GM12878 (cell line): ENCODE measurements around the gene VAV2. TPM values are rescaled to one million over a fixed set of nuclear protein-coding genes. Genes with fewer than 3 reads are reported as not detected.

Experiments used
- ATAC-seq: fragments of 200-7000 bp; cut with Tn5 transposase; 3 replicates; pipeline ENCODE4 v1.9.1; 2020; ENCODE audit warnings: mild to moderate bottlenecking, moderate library complexity
- BruUV-seq: library from RNA; stranded (reverse); fragments of 400-500 nt; replicated peaks from 2 replicates; lab custom pipeline; 2021; lab: Mats Ljungman, UMichigan
- CTCF ChIA-PET: fragments of 300-600 bp; sonication (Branson Sonifier 250); formaldehyde crosslinking; extraction: SDS; loops from one replicate; lab custom pipeline; 2021; ENCODE audit warnings: inconsistent platforms; lab: Yijun Ruan, JAX
- POLR2A ChIA-PET: fragments of 350-600 bp; formaldehyde crosslinking; extraction: SDS; loops from one replicate; lab custom pipeline; 2021; ENCODE audit warnings: inconsistent platforms; lab: Charles Lee
- RAD21 ChIA-PET: fragments of 300-600 bp; sonication (Branson Sonifier 250); formaldehyde crosslinking; loops from one replicate; lab custom pipeline; 2023; ENCODE audit warnings: antibody characterized with exemption; ENCODE audit not compliant: unreplicated experiment; lab: Charles Lee
- SMC1A ChIA-PET: fragments of 300-600 bp; sonication (Branson Sonifier 250); formaldehyde crosslinking; loops from one replicate; lab custom pipeline; 2023; ENCODE audit not compliant: unreplicated experiment, uncharacterized antibody; lab: Charles Lee
- DNase-seq: peaks from one replicate; pipeline ENCODE4 v3.0.0-alpha.2; 2011; ENCODE audit warnings: low read depth, low spot score
- FAIRE-seq: peaks from 3 replicates; lab custom pipeline; 2011; peaks lifted over from hg19 to GRCh38; lab: Jason Lieb, UNC
- H2AFZ ChIP-seq: 2 replicates; pipeline ENCODE4 v1.6.0; 2011; ENCODE audit warnings: low read depth, low read length, control low read depth; ENCODE audit not compliant: control insufficient read depth
- H3K27ac ChIP-seq: 2 replicates; pipeline ENCODE4 v1.5.1; 2011; ENCODE audit warnings: control low read depth; ENCODE audit not compliant: control insufficient read depth, insufficient read depth
- H3K27me3 ChIP-seq, 2 experiments: replicated peaks in 1 of 2; 2 replicates each; pipeline versions ENCODE4 v1.6.0 to v1.6.1; 2011; ENCODE audit warnings: low read length in 1 of 2; ENCODE audit not compliant: control insufficient read depth in 2 of 2, insufficient read depth in 2 of 2
- H3K36me3 ChIP-seq, 2 experiments: 2 replicates each; pipeline ENCODE4 v1.5.1; 2011; ENCODE audit warnings: low read length in 1 of 2; ENCODE audit not compliant: control insufficient read depth in 2 of 2, insufficient read depth in 2 of 2
- H3K4me1 ChIP-seq: 2 replicates; pipeline ENCODE4 v1.6.1; 2011; ENCODE audit warnings: mild to moderate bottlenecking, low read length, moderate library complexity, mixed read lengths; ENCODE audit not compliant: control insufficient read depth, insufficient read depth
- H3K4me2 ChIP-seq: 2 replicates; pipeline ENCODE4 v1.6.0; 2011; ENCODE audit warnings: control low read depth; ENCODE audit not compliant: control insufficient read depth, insufficient read depth
- H3K4me3 ChIP-seq: fragments of 200-600 bp; sonication (generic); 2 replicates; pipeline ENCODE4 v1.5.1; 2016
- H3K79me2 ChIP-seq: 2 replicates; pipeline ENCODE4 v1.6.0; 2011; ENCODE audit warnings: low read length; ENCODE audit not compliant: control insufficient read depth, insufficient read depth
- H3K9ac ChIP-seq: 2 replicates; pipeline ENCODE4 v1.8.0; 2011; ENCODE audit warnings: low read length, control low read depth, mixed read lengths; ENCODE audit not compliant: control insufficient read depth, insufficient read depth
- H3K9me3 ChIP-seq: replicated peaks from 3 replicates; pipeline ENCODE4 v1.5.1; 2011; ENCODE audit warnings: mild to moderate bottlenecking, low read length; ENCODE audit not compliant: control insufficient read depth, insufficient read depth
- H4K20me1 ChIP-seq: 2 replicates; pipeline ENCODE4 v1.6.0; 2011; ENCODE audit not compliant: control insufficient read depth, insufficient read depth
- CREB1 ChIP-seq: IDR thresholded peaks from 2 replicates; pipeline ENCODE4 v1.6.1; 2012; ENCODE audit warnings: low read depth, mild to moderate bottlenecking, inconsistent platforms
- KDM1A ChIP-seq: fragments of 200-600 bp; sonication (generic); IDR thresholded peaks from 2 replicates; pipeline ENCODE4 v1.6.1; 2016; ENCODE audit warnings: borderline replicate concordance
- LARP7 ChIP-seq: fragments of 450-650 bp; IDR thresholded peaks from 2 replicates; pipeline ENCODE4 v1.6.1; 2017; ENCODE audit warnings: mild to moderate bottlenecking
- RAD21 ChIP-seq: IDR thresholded peaks from 2 replicates; pipeline ENCODE4 v1.6.1; 2011; ENCODE audit warnings: mild to moderate bottlenecking, low read depth, low read length, moderate library complexity; ENCODE audit not compliant: insufficient read depth
- STAT1 ChIP-seq: fragments of 450-650 bp; conservative IDR thresholded peaks from 2 replicates; pipeline ENCODE4 v1.6.1; 2014; ENCODE audit warnings: antibody characterized with exemption, mild to moderate bottlenecking
- ZBTB4 ChIP-seq: fragments of 450-650 bp; formaldehyde crosslinking; IDR thresholded peaks from 2 replicates; pipeline ENCODE4 v1.4.0; 2022; ENCODE audit warnings: mild to moderate bottlenecking, moderate library complexity
- WGBS: methylation state at CpG from one replicate; pipeline ENCODE4 v1.1.6; 2016; ENCODE audit warnings: low lambda C conversion rate; ENCODE audit not compliant: insufficient replicate concordance, insufficient coverage; ENCODE audit errors: missing lambda C conversion rate; 5-methylcytosine and 5-hydroxymethylcytosine counted together
- in situ Hi-C: fragments of 300-500 bp; cut with MboI; formaldehyde crosslinking; loops from 9 replicates; pipeline ENCODE4 v1.14.3; 2018; ENCODE audit warnings: mixed read lengths
- intact Hi-C: fragments of 100-400 bp; cut with micrococcal nuclease; formaldehyde crosslinking; loops from one replicate; pipeline ENCODE4 v1.14.2; 2022; ENCODE audit not compliant: unreplicated experiment
- polyA plus RNA-seq, 11 experiments: library from polyadenylated mRNA; depleted of rRNA in 4 of 11; unstranded in 6 of 11; stranded (reverse) in 5 of 11; fragments of >200 nt; fragmentation: Nextera tagmentation in 4 of 11; fragmentation: Illumina TruSeq in 1 of 11; extraction: Ambion mirVana in 4 of 11; extraction: Trizol in 1 of 11; gene quantifications; 1 replicate in 1 of 11; 2 replicates in 10 of 11; pipeline versions ENCODE4 v1.2.1 to v1.2.3, GENCODE V29; 2011 to 2016; ENCODE audit warnings: inconsistent platforms in 2 of 11, missing spikeins in 2 of 11, low read depth in 1 of 11
- total RNA-seq, 4 experiments: library from RNA; depleted of rRNA in 3 of 4; stranded (reverse); fragments of >200 nt in 3 of 4; fragmentation: Illumina TruSeq in 1 of 4; extraction: Trizol in 1 of 4; gene quantifications; 2 replicates each; pipeline versions ENCODE4 v1.2.1 to v1.2.3, GENCODE V29; 2013 to 2021

VAV2 gene
- total and polyA plus RNA-seq, 10 of the 15 experiments (the other 5 are each of a cell fraction or from before 2014, with no cell fraction given) = 0.13 to 43.9 (median 16.9) TPM

GRCh38 chr9:133730994-133731715, 261.0 kb downstream of the VAV2 start (continued):
- TF ChIP-seq ZBTB4 (CRISPR knock-in tag) = no peak
- no peak for TF ChIP-seq STAT1
- no peak for TF ChIP-seq LARP7
- no peak for TF ChIP-seq RAD21
- TF ChIP-seq CREB1 = no peak

GRCh38 chr9:133729617-133730281, 262.4 kb downstream of the VAV2 start:
- no TSS peak for BruUV-seq

More at GRCh38 chr9:133729617-133730281, 262.4 kb downstream of the VAV2 start:
- ChIA-PET CTCF (interaction anchor here (1.4 kb wide), 1 partner anchor 13 kb away, joined by 4 read pairs; no protein-coding TSS in a partner anchor), RAD21 (no interaction called here), SMC1A (no interaction called here), POLR2A (interaction anchor here (0.7 kb wide), 1 partner anchor 90 kb away, joined by 3 read pairs; no protein-coding TSS in a partner anchor)
- H3K79me2 ChIP-seq = no peaks in the 10 kb centered on the region
- 54% methylated on average over 19 of the region's 19 CpGs for WGBS
- no peak overlapping the region for H3K27ac ChIP-seq
- ATAC-seq (no peak), FAIRE-seq (no peak), DNase-seq (no peak)
- no peak overlapping the region for H3K4me2 ChIP-seq
- H3K4me1 ChIP-seq = no peaks in the 10 kb centered on the region
- H3K36me3 ChIP-seq = no peaks in the 10 kb centered on the region
- no peak overlapping the region for H3K9ac ChIP-seq
- intact Hi-C loops (loop anchor here (10.0 kb wide), 1 partner anchor 145 kb away; no protein-coding TSS in a partner anchor), in situ Hi-C loops (no loop called here)
- no peak for TF ChIP-seq KDM1A
- H3K9me3 ChIP-seq = no peaks in the 10 kb centered on the region
- H3K27me3 ChIP-seq = no peaks in the 10 kb centered on the region; a peak in 2 of 4 replicates
- H3K4me3 ChIP-seq = no peak overlapping the region
- H2AFZ ChIP-seq = no peak overlapping the region
- H4K20me1 ChIP-seq = no peaks in the 10 kb centered on the region
